Ectodermal cell (in vitro differentiated cells): ENCODE data around the gene KATNA1. TPM values are rescaled to one million over a fixed set of nuclear protein-coding genes. Genes with fewer than 3 reads are reported as not detected.
"Not testable (repeated sequence)": the region's sequence is repeated elsewhere in the genome, so short reads cannot be mapped to it uniquely, and the experiment has no call there.

Experiments used
- H3K27ac ChIP-seq: 2 replicates; pipeline ENCODE4 v1.7.0; 2013; ENCODE audit warnings: mild to moderate bottlenecking, low read depth, low read length; ENCODE audit not compliant: insufficient read depth, poor library complexity, severe bottlenecking
- H3K27me3 ChIP-seq: 2 replicates; pipeline ENCODE4 v1.7.0; 2013; ENCODE audit warnings: mild to moderate bottlenecking, low read length; ENCODE audit not compliant: insufficient read depth, control insufficient read depth, poor library complexity, severe bottlenecking
- H3K36me3 ChIP-seq: one replicate; pipeline ENCODE4 v1.7.0; 2013; ENCODE audit warnings: low read length; ENCODE audit not compliant: control insufficient read depth, insufficient read depth
- H3K4me1 ChIP-seq: one replicate; pipeline ENCODE4 v1.7.0; 2013; ENCODE audit warnings: low read length; ENCODE audit not compliant: control insufficient read depth, insufficient read depth
- H3K4me3 ChIP-seq: 2 replicates; pipeline ENCODE4 v1.7.0; 2013; ENCODE audit warnings: low read depth, low read length, control low read depth; ENCODE audit not compliant: insufficient read depth
- H3K9me3 ChIP-seq: 2 replicates; pipeline ENCODE4 v1.7.0; 2013; ENCODE audit warnings: mild to moderate bottlenecking, low read length, moderate library complexity; ENCODE audit not compliant: control insufficient read depth
- WGBS, 2 experiments: methylation state at CpG; one replicate each; pipeline ENCODE4 v1.1.7; 2013; ENCODE audit warnings: missing lambda C conversion rate in 2 of 2; 5-methylcytosine and 5-hydroxymethylcytosine counted together
- polyA plus RNA-seq, 4 experiments: library from polyadenylated mRNA; stranded (reverse); fragments of 50-300 nt; gene quantifications; one replicate each; pipeline ENCODE4 v1.2.3, GENCODE V29; 2013

KATNA1 gene
- polyA plus RNA-seq (2013, experiment 1 of 4): 18.2 TPM
- polyA plus RNA-seq (2013, experiment 2 of 4): 17.1 TPM
- 14.3 TPM for polyA plus RNA-seq (2013, experiment 3 of 4)
- 18.2 TPM for polyA plus RNA-seq (2013, experiment 4 of 4)

DNA sequence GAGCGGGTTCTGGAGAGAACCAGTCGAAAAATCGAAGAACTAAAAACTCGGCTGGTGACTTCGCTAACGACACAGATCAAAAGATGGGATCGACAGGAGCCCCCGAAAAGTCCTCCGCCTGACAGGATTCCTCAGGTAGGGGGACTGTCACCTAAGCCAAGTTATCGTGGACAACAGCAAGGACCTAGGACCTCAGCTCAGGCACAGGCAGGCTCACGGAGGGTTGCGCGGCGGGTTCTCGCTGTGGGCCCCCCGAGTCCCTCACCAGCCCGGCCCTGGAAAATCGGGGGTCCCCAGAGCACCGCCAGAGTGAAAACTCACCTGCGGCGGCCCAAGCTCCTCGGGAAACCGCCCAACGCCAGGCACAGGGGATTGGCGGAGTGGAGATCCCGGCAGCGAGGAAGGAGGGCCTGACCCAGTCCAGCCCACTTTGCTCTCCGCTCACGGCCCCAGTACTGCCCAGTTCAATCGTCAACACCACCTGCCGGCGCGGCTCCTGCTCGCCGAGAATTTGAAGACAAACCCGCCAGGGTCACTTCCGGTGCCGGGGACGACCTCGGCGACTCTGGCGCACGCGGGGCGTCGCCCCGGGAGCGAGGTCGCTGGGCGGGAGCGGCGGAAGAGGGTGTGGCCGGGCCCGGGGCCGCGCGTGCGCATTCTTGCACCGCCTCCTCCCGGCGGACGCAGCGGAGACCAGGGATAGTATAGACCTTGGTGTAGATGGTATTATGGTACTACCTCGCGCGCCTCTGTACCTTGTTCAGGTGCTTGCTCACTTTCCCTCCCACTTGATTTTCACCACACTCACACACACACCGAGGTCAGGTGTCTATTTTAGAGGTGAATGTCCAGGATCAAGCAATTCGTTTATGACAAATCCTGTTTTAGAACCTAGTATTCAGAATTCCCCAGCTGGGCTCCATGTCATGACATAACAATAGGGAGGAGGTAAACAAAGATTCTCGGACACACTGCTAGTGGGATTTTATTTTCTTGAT is at the start of gene KATNA1:
Gene KATNA1, minus strand, starts transcription at position 567 of the 998 bp plus-strand sequence. CDS start 10,167 bp downstream, outside the sequence.
- H3K9me3 ChIP-seq: no peaks in the 10 kb centered on the region
- no peaks in the 10 kb centered on the region for H3K4me1 ChIP-seq
- no peak within 1 kb of the TSS for H3K27ac ChIP-seq
- peaks cover 25% of the 10 kb centered on the region for H3K27me3 ChIP-seq
- no peaks in the 10 kb centered on the region for H3K36me3 ChIP-seq
- H3K4me3 ChIP-seq: peak within 1 kb of the TSS; percentile 89
- WGBS, 2 experiments: 2% methylated on average over 69 of the region's 69 CpGs

GRCh38 chr6:149698175-149698574 is 49.7 kb upstream of the KATNA1 start:
- Histone ChIP-seq H3K4me3 (no peak overlapping the region), H3K27ac (no peak overlapping the region), H3K27me3 (no peaks in the 10 kb centered on the region), H3K36me3 (peaks cover 13% of the 10 kb centered on the region), H3K4me1 (no peaks in the 10 kb centered on the region), H3K9me3 (no peaks in the 10 kb centered on the region)
- 93 to 95% methylated on average over 2 of the region's 2 CpGs for WGBS, 2 experiments

- no peak overlapping the region for H3K27ac ChIP-seq
- H3K36me3 ChIP-seq: peaks cover 19% of the 10 kb centered on the region
- H3K4me3 ChIP-seq: no peak overlapping the region
- no peaks in the 10 kb centered on the region for H3K4me1 ChIP-seq
- H3K9me3 ChIP-seq: no peaks in the 10 kb centered on the region
- no peaks in the 10 kb centered on the region for H3K27me3 ChIP-seq
- WGBS, 2 experiments: 96 to 100% methylated on average over 1 of the region's 1 CpG
Measured at GRCh38 chr6:149696901-149697300, 48.4 kb upstream of the KATNA1 start.

DNA sequence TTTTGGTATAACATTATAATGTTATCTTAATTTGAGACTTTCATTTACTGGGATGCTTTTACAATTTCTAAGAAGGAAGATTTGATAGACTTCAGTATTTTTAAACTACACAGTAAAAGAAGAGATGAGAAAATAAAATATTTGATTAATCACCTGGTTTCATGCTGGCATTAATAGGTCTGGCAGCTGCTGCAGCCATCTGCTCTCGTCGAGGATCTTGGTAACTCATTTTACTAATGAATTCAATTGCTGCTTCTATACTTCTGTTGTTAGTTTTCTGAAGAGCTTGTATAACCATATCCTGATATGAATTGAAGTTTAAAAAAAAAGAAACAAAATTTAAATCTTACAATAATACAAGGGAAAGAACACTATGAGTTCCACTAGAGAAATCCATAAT is 46.4 kb upstream of the KATNA1 start:
- H3K36me3 ChIP-seq: peaks cover 19% of the 10 kb centered on the region
- no peaks in the 10 kb centered on the region for H3K27me3 ChIP-seq
- H3K9me3 ChIP-seq: no peaks in the 10 kb centered on the region
- H3K4me3 ChIP-seq: no peak overlapping the region
- no peak overlapping the region for H3K27ac ChIP-seq
- whole genome bisulfite sequencing, 2 experiments: 97 to 100% methylated on average over 2 of the region's 2 CpGs
- H3K4me1 ChIP-seq: no peaks in the 10 kb centered on the region

- WGBS, 2 experiments: 94 to 95% methylated on average over 2 of the region's 2 CpGs
- Histone ChIP-seq H3K27me3 (no peaks in the 10 kb centered on the region), H3K36me3 (peaks cover 14% of the 10 kb centered on the region), H3K4me3 (no peak overlapping the region), H3K27ac (no peak overlapping the region), H3K9me3 (no peaks in the 10 kb centered on the region), H3K4me1 (no peaks in the 10 kb centered on the region)
Measured at GRCh38 chr6:149691201-149691600, 42.7 kb upstream of the KATNA1 start.

- 89 to 95% methylated on average over 7 of the region's 7 CpGs for WGBS, 2 experiments
- Histone ChIP-seq H3K27ac (no peak overlapping the region), H3K4me1 (no peaks in the 10 kb centered on the region), H3K4me3 (no peak overlapping the region), H3K36me3 (peaks cover 12% of the 10 kb centered on the region), H3K9me3 (no peaks in the 10 kb centered on the region), H3K27me3 (no peaks in the 10 kb centered on the region)
Measured at GRCh38 chr6:149686230-149686629, 37.7 kb upstream of the KATNA1 start.

DNA sequence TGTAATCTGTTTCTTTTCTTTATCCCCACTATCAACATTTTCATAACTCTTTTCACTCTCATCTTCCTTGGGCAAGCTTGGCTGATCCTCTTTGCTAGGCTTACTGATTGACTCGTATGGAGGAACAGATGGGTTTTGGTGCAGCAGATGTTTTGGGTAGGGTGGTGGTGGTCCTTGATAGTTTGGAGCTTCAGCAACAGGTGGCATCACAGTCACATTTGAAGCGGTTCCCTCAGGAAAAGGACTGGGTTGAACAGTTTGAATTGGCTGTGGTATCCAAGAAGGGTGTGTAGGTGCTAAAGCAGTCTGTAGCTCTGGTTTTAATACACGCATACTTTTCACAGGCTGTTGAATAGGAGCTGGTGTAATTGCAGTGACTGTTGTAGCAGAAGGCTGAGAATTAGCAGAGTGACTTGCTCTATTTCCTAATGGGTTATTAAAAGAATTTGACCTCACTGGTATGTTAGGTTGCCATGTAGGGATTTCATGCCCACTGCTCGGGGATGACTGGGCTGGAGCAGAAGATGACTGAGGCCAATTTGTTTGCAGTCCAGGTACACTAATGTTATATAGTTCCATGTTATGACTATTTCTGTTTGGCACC is 34.8 kb upstream of the KATNA1 start:
- Histone ChIP-seq H3K4me3 (no peak overlapping the region), H3K27ac (no peak overlapping the region), H3K36me3 (peaks cover 22% of the 10 kb centered on the region), H3K9me3 (no peaks in the 10 kb centered on the region), H3K27me3 (no peaks in the 10 kb centered on the region), H3K4me1 (no peaks in the 10 kb centered on the region)
- 93 to 96% methylated on average over 4 of the region's 4 CpGs for WGBS, 2 experiments

GRCh38 chr6:149681845-149682244 is 33.3 kb upstream of the KATNA1 start:
- H3K27me3 ChIP-seq, H3K4me3 ChIP-seq, H3K9me3 ChIP-seq, H3K4me1 ChIP-seq, H3K27ac ChIP-seq: not testable (repeated sequence)
- 96 to 97% methylated on average over 12 to 14 of the region's 14 CpGs for WGBS, 2 experiments
- H3K36me3 ChIP-seq: peaks cover 22% of the 10 kb centered on the region

GRCh38 chr6:149681209-149681608 is 32.7 kb upstream of the KATNA1 start:
- Histone ChIP-seq H3K4me3 (no peak overlapping the region), H3K4me1 (no peaks in the 10 kb centered on the region), H3K27me3 (no peaks in the 10 kb centered on the region), H3K9me3 (no peaks in the 10 kb centered on the region), H3K27ac (no peak overlapping the region), H3K36me3 (peaks cover 22% of the 10 kb centered on the region)

- H3K27ac ChIP-seq: no peak overlapping the region
- 90 to 100% methylated on average over 1 of the region's 1 CpG for WGBS, 2 experiments
- no peaks in the 10 kb centered on the region for H3K9me3 ChIP-seq
- H3K4me3 ChIP-seq: no peak overlapping the region
- no peaks in the 10 kb centered on the region for H3K4me1 ChIP-seq
- H3K36me3 ChIP-seq: peaks cover 22% of the 10 kb centered on the region
- H3K27me3 ChIP-seq: no peaks in the 10 kb centered on the region
Measured at GRCh38 chr6:149680503-149680902, 32.0 kb upstream of the KATNA1 start.
